Measurements from ENCODE around the gene MYL5.

The MYL5 gene

GRCh38 chr4:726235-726787 is 52.0 kb downstream of the MYL5 start:
- no peak overlapping the region for H4K91ac ChIP-seq (ENCODE audit: low read depth, low read length)

GRCh38 chr4:726838-727237 is 52.5 kb downstream of the MYL5 start:
- no peak overlapping the region for H2BK120ac ChIP-seq (ENCODE audit: insufficient read depth, low read length, poor library complexity)
- H3K79me1 ChIP-seq (ENCODE audit: low read length), result no peaks in the 10 kb centered on the region
- DNase-seq, result no peak
- no peak overlapping the region for H3K9ac ChIP-seq (ENCODE audit: low read length)
- peak overlapping the region; percentile 2 for H4K91ac ChIP-seq (ENCODE audit: low read depth, low read length)
- no peak overlapping the region for H3K4me3 ChIP-seq (ENCODE audit: low read depth, low read length)
- no peak overlapping the region for H4K8ac ChIP-seq (ENCODE audit: low read depth, low read length)
- no CpG with 5 or more reads among the region's 17 CpGs for WGBS (ENCODE audit: extremely low coverage, insufficient coverage, insufficient read length)
- peaks cover 3% of the 10 kb centered on the region for H3K9me3 ChIP-seq (ENCODE audit: insufficient read depth, low read depth, low read length)
- peak overlapping the region; percentile 48 for H3K23ac ChIP-seq (ENCODE audit: low read length)
- no peak overlapping the region for H3K4me2 ChIP-seq (ENCODE audit: low read length)
- peaks cover 39 to 46% of the 10 kb centered on the region in 2 experiments for H3K36me3 ChIP-seq (ENCODE audit: control insufficient read depth in 1 of 2, insufficient read depth in 2 of 2, low read length in 2 of 2)
- H3K18ac ChIP-seq (ENCODE audit: low read length), result no peak overlapping the region
- H2BK12ac ChIP-seq (ENCODE audit: low read length), result peak overlapping the region; percentile 5
- H3K27me3 ChIP-seq (ENCODE audit: insufficient read depth, low read length), result no peaks in the 10 kb centered on the region
- H2BK5ac ChIP-seq (ENCODE audit: low read depth, low read length, poor library complexity), result no peak overlapping the region
- no peak overlapping the region for H4K12ac ChIP-seq (ENCODE audit: low read depth, low read length)
- H3K4ac ChIP-seq (ENCODE audit: low read depth, low read length), result peak overlapping the region; percentile 31
- peaks cover 15% of the 10 kb centered on the region for H3K79me2 ChIP-seq (ENCODE audit: control insufficient read depth, insufficient read depth, low read length, poor library complexity)
- H3K4me1 ChIP-seq (ENCODE audit: control insufficient read depth in 1 of 2, insufficient read depth in 2 of 2, low read length in 2 of 2), result peaks cover 0 to 3% of the 10 kb centered on the region in 2 experiments
- no peak overlapping the region for H3K14ac ChIP-seq (ENCODE audit: low read length)
- no peak overlapping the region for H2AK5ac ChIP-seq (ENCODE audit: low read length)
- H3K27ac ChIP-seq (ENCODE audit: low read depth, low read length), result no peak overlapping the region
- H2AFZ ChIP-seq (ENCODE audit: insufficient read depth, low read length, poor library complexity), result no peak overlapping the region

More at GRCh38 chr4:726235-726787, 52.0 kb downstream of the MYL5 start:
- Histone ChIP-seq H3K18ac (ENCODE audit: low read length) (no peak overlapping the region), H3K4ac (ENCODE audit: low read depth, low read length) (no peak overlapping the region), H2AK5ac (ENCODE audit: low read length) (no peak overlapping the region), H3K9me3 (ENCODE audit: insufficient read depth, low read depth, low read length) (peaks cover 4% of the 10 kb centered on the region), H4K12ac (ENCODE audit: low read depth, low read length) (no peak overlapping the region), H2BK120ac (ENCODE audit: insufficient read depth, low read length, poor library complexity) (no peak overlapping the region), H2BK12ac (ENCODE audit: low read length) (no peak overlapping the region), H3K79me1 (ENCODE audit: low read length) (no peaks in the 10 kb centered on the region), H2BK5ac (ENCODE audit: low read depth, low read length, poor library complexity) (no peak overlapping the region), H3K27ac (ENCODE audit: low read depth, low read length) (no peak overlapping the region), H3K4me2 (ENCODE audit: low read length) (no peak overlapping the region), H3K4me1 (ENCODE audit: control insufficient read depth in 1 of 2, insufficient read depth in 2 of 2, low read length in 2 of 2) (peaks cover 0 to 3% of the 10 kb centered on the region in 2 experiments), H4K8ac (ENCODE audit: low read depth, low read length) (no peak overlapping the region), H3K27me3 (ENCODE audit: insufficient read depth, low read length) (no peaks in the 10 kb centered on the region), H2AFZ (ENCODE audit: insufficient read depth, low read length, poor library complexity) (no peak overlapping the region), H3K14ac (ENCODE audit: low read length) (no peak overlapping the region), H3K36me3 (ENCODE audit: control insufficient read depth in 1 of 2, insufficient read depth in 2 of 2, low read length in 2 of 2) (peaks cover 40 to 51% of the 10 kb centered on the region in 2 experiments), H3K79me2 (ENCODE audit: control insufficient read depth, insufficient read depth, low read length, poor library complexity) (peaks cover 20% of the 10 kb centered on the region), H3K4me3 (ENCODE audit: low read depth, low read length) (no peak overlapping the region), H3K23ac (ENCODE audit: low read length) (no peak overlapping the region), H3K9ac (ENCODE audit: low read length) (no peak overlapping the region)
- no CpG with 5 or more reads among the region's 16 CpGs for WGBS (ENCODE audit: extremely low coverage, insufficient coverage, insufficient read length)
- DNase-seq, result peak; percentile 64 to 74

- no peak overlapping the region for H2BK5ac ChIP-seq (ENCODE audit: low read depth, low read length, poor library complexity)
- peaks cover 15% of the 10 kb centered on the region for H3K79me2 ChIP-seq (ENCODE audit: control insufficient read depth, insufficient read depth, low read length, poor library complexity)
- no peak overlapping the region for H3K14ac ChIP-seq (ENCODE audit: low read length)
- H3K4me1 ChIP-seq (ENCODE audit: control insufficient read depth in 1 of 2, insufficient read depth in 2 of 2, low read length in 2 of 2), result peaks cover 0 to 3% of the 10 kb centered on the region in 2 experiments
- H4K12ac ChIP-seq (ENCODE audit: low read depth, low read length), result no peak overlapping the region
- no peaks in the 10 kb centered on the region for H3K27me3 ChIP-seq (ENCODE audit: insufficient read depth, low read length)
- H4K91ac ChIP-seq (ENCODE audit: low read depth, low read length), result no peak overlapping the region
- H3K36me3 ChIP-seq (ENCODE audit: control insufficient read depth in 1 of 2, insufficient read depth in 2 of 2, low read length in 2 of 2), result peaks cover 39 to 45% of the 10 kb centered on the region in 2 experiments
- no peak overlapping the region for H2BK120ac ChIP-seq (ENCODE audit: insufficient read depth, low read length, poor library complexity)
- H3K27ac ChIP-seq (ENCODE audit: low read depth, low read length), result no peak overlapping the region
- H3K18ac ChIP-seq (ENCODE audit: low read length), result no peak overlapping the region
- no peaks in the 10 kb centered on the region for H3K79me1 ChIP-seq (ENCODE audit: low read length)
- no peak for DNase-seq
- no peak overlapping the region for H2AK5ac ChIP-seq (ENCODE audit: low read length)
- H3K4me2 ChIP-seq (ENCODE audit: low read length), result no peak overlapping the region
- no CpG with 5 or more reads among the region's 6 CpGs for WGBS (ENCODE audit: extremely low coverage, insufficient coverage, insufficient read length)
- H3K4me3 ChIP-seq (ENCODE audit: low read depth, low read length), result no peak overlapping the region
- H4K8ac ChIP-seq (ENCODE audit: low read depth, low read length), result no peak overlapping the region
- no peak overlapping the region for H2AFZ ChIP-seq (ENCODE audit: insufficient read depth, low read length, poor library complexity)
- H2BK12ac ChIP-seq (ENCODE audit: low read length), result no peak overlapping the region
- H3K9me3 ChIP-seq (ENCODE audit: insufficient read depth, low read depth, low read length), result peaks cover 4% of the 10 kb centered on the region
- H3K9ac ChIP-seq (ENCODE audit: low read length), result no peak overlapping the region
- H3K23ac ChIP-seq (ENCODE audit: low read length), result no peak overlapping the region
- no peak overlapping the region for H3K4ac ChIP-seq (ENCODE audit: low read depth, low read length)
These were observed 53.2 kb downstream of the MYL5 start for GRCh38 chr4:727576-727975.

DNA sequence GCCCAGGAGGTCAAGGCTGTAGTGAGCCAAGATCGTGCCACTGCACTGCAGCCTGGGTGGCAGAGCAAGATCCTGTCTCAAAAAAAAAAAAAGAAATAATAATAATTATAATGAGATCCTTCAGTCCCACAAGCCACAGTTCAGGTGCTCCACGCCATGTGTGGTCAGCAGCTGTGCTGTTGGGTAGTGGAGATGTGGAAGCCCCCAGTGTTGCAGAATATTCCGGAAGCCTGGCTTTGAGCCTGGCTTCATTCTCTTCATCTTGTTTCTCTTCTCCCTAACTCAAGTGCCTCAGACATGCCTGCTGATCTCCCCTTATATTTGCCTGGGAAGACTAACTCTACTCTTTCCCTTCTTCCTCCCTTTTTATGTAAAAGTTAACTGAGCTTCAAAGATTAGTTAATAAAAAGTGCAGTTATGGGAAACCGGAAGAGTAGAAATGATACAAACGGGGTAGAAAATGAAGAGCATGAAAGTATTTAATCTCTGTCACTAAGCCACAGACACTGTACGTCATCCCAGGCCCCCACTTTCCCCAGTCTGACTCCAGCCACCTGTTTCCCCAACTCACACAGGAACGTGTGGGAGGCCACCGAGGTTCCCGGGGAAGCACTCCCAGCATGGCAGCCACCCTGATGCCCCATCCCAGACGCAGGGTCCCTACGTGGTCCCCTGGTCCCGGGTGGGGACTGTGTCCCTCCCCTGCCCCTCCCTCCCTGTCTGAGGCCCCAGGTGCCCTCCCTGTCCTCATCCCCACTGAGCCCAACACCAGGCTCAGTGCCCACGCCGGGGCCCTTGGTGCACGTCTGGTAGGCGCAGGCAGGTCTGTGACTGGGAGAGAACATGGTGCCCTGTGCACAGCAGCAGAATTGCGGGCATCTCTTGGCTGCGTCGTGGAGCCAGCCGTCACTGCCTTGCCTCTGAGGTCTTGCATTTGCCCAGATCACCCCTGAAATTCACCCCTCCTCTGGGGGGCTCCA is 55.3 kb downstream of the MYL5 start:
- no CpG with 5 or more reads among the region's 20 CpGs for WGBS (ENCODE audit: extremely low coverage, insufficient coverage, insufficient read length)
- Histone ChIP-seq H3K4me2 (ENCODE audit: low read length) (no peak overlapping the region), H3K79me2 (ENCODE audit: control insufficient read depth, insufficient read depth, low read length, poor library complexity) (peaks cover 7% of the 10 kb centered on the region), H3K4ac (ENCODE audit: low read depth, low read length) (no peak overlapping the region), H3K9ac (ENCODE audit: low read length) (no peak overlapping the region), H3K36me3 (ENCODE audit: control insufficient read depth in 1 of 2, insufficient read depth in 2 of 2, low read length in 2 of 2) (peaks cover 42 to 47% of the 10 kb centered on the region in 2 experiments), H3K4me1 (ENCODE audit: control insufficient read depth in 1 of 2, insufficient read depth in 2 of 2, low read length in 2 of 2) (peaks cover 0 to 3% of the 10 kb centered on the region in 2 experiments), H3K9me3 (ENCODE audit: insufficient read depth, low read depth, low read length) (peaks cover 5% of the 10 kb centered on the region), H3K23ac (ENCODE audit: low read length) (no peak overlapping the region), H3K18ac (ENCODE audit: low read length) (no peak overlapping the region), H2BK12ac (ENCODE audit: low read length) (no peak overlapping the region), H2BK120ac (ENCODE audit: insufficient read depth, low read length, poor library complexity) (no peak overlapping the region), H3K27me3 (ENCODE audit: insufficient read depth, low read length) (no peaks in the 10 kb centered on the region), H3K14ac (ENCODE audit: low read length) (no peak overlapping the region), H2AK5ac (ENCODE audit: low read length) (no peak overlapping the region), H2AFZ (ENCODE audit: insufficient read depth, low read length, poor library complexity) (no peak overlapping the region), H3K79me1 (ENCODE audit: low read length) (no peaks in the 10 kb centered on the region), H4K8ac (ENCODE audit: low read depth, low read length) (no peak overlapping the region), H3K4me3 (ENCODE audit: low read depth, low read length) (no peak overlapping the region), H2BK5ac (ENCODE audit: low read depth, low read length, poor library complexity) (no peak overlapping the region), H4K12ac (ENCODE audit: low read depth, low read length) (no peak overlapping the region), H4K91ac (ENCODE audit: low read depth, low read length) (no peak overlapping the region), H3K27ac (ENCODE audit: low read depth, low read length) (no peak overlapping the region)
- no peak for DNase-seq

Data from trophoblast cell (in vitro differentiated cells and primary cell).